Activated T-cell treated with anti-CD3 and anti-CD28 coated beads, Interleukin-2, amount 50 U/mL, for 4 hours (primary cell): Measurements from ENCODE around the gene TMEM143. TPM values are rescaled to one million over a fixed set of nuclear protein-coding genes. Genes with fewer than 3 reads are reported as not detected.

Experiments used
- ATAC-seq, 2 donors: fragments of 200-7000 bp; cut with Tn5 transposase; one replicate each; pipeline ENCODE4 v1.10.0; 2021
- DNase-seq: peaks from one replicate; pipeline ENCODE4 v3.0.0-alpha.2; 2020
- H3K27me3 Mint-ChIP-seq: one replicate; pipeline ENCODE4 v1.8.0; 2021; ENCODE audit warnings: low read depth, mixed read lengths
- H3K36me3 Mint-ChIP-seq: one replicate; pipeline ENCODE4 v1.8.0; 2022; ENCODE audit warnings: mixed read lengths; ENCODE audit not compliant: insufficient read depth
- H3K4me1 Mint-ChIP-seq: one replicate; pipeline ENCODE4 v1.8.0; 2021; ENCODE audit warnings: low read depth, mixed read lengths
- H3K4me3 Mint-ChIP-seq: one replicate; pipeline ENCODE4 v1.8.0; 2021; ENCODE audit warnings: mild to moderate bottlenecking, moderate library complexity, mixed read lengths
- H3K9me3 Mint-ChIP-seq: one replicate; pipeline ENCODE4 v1.8.0; 2021; ENCODE audit warnings: mixed read lengths
- total RNA-seq, 3 donors: library from RNA; stranded (reverse); gene quantifications; one replicate each; pipeline ENCODE4 v1.2.1, GENCODE V29; 2021

TMEM143 gene
- total RNA-seq, 3 donors from 2014 or later = 5.2 to 6.4 (median 5.6) TPM

- Mint-ChIP-seq H3K4me1 (peaks cover 7% of the 10 kb centered on the region), H3K27me3 (peaks cover 11% of the 10 kb centered on the region), H3K9me3 (peaks cover 13% of the 10 kb centered on the region), H3K36me3 (no peaks in the 10 kb centered on the region), H3K4me3 (no peak overlapping the region)
- DNase-seq (no peak), ATAC-seq (no peak)
Observed at GRCh38 chr19:48290401-48290770, 73.4 kb downstream of the TMEM143 start.

GRCh38 chr19:48287748-48288147, 76.0 kb downstream of the TMEM143 start:
- Mint-ChIP-seq H3K27me3 (peaks cover 8% of the 10 kb centered on the region), H3K4me1 (peaks cover 7% of the 10 kb centered on the region), H3K4me3 (no peak overlapping the region), H3K36me3 (no peaks in the 10 kb centered on the region), H3K9me3 (peaks cover 16% of the 10 kb centered on the region)
- no peak for ATAC-seq
- no peak for DNase-seq

- Mint-ChIP-seq H3K4me1 (no peaks in the 10 kb centered on the region), H3K27me3 (peaks cover 8% of the 10 kb centered on the region), H3K9me3 (peaks cover 16% of the 10 kb centered on the region), H3K36me3 (no peaks in the 10 kb centered on the region), H3K4me3 (no peak overlapping the region)
- DNase-seq = no peak
- ATAC-seq = no peak
Observed at GRCh38 chr19:48284896-48285295, 78.8 kb downstream of the TMEM143 start.

- ATAC-seq = no peak
- no peak overlapping the region for H3K4me3 Mint-ChIP-seq
- H3K27me3 Mint-ChIP-seq = peaks cover 8% of the 10 kb centered on the region
- H3K36me3 Mint-ChIP-seq = no peaks in the 10 kb centered on the region
- no peaks in the 10 kb centered on the region for H3K4me1 Mint-ChIP-seq
- H3K9me3 Mint-ChIP-seq = peaks cover 16% of the 10 kb centered on the region
- no peak for DNase-seq
Observed at GRCh38 chr19:48283908-48284307, 79.8 kb downstream of the TMEM143 start.

Other genes starting within 250 kb of the TMEM143 start
- gene LIG1, start 193.6 kb downstream of the TMEM143 start, total RNA-seq = 100 to 1,000 TPM in 2 of 3 donors, 10 to 100 TPM in 1; 77.5 to 103 (median 102) TPM
- gene ZSWIM9, start 193.3 kb downstream of the TMEM143 start, total RNA-seq = 1 to 10 TPM; 6.0 to 6.7 (median 6.5) TPM
- gene CARD8, start 108.0 kb downstream of the TMEM143 start, total RNA-seq = 10 to 100 TPM; 47.6 to 55.1 (median 51.3) TPM
- under 1 TPM in 2 of 3 donors, not detected in 1; 0.10 to 0.18 TPM for gene ZNF114, start 93.9 kb downstream of the TMEM143 start, total RNA-seq
- 100 to 1,000 TPM; 187 to 207 (median 196) TPM for gene EMP3, start 38.4 kb downstream of the TMEM143 start, total RNA-seq
- gene SYNGR4, start 427 bp upstream of the TMEM143 start, total RNA-seq = not detected
- gene KDELR1, start 27.6 kb upstream of the TMEM143 start, total RNA-seq = 10 to 100 TPM; 58.6 to 63.8 (median 61.3) TPM
- gene GRIN2D, start 29.7 kb upstream of the TMEM143 start, total RNA-seq = under 1 TPM; 0.11 to 0.14 (median 0.13) TPM
- 100 to 1,000 TPM; 175 to 192 (median 187) TPM for gene GRWD1, start 82.0 kb upstream of the TMEM143 start, total RNA-seq
- gene KCNJ14, start 91.6 kb upstream of the TMEM143 start, total RNA-seq = 1 to 10 TPM; 3.1 to 3.3 (median 3.3) TPM
- gene CYTH2, start 105.4 kb upstream of the TMEM143 start, total RNA-seq = 10 to 100 TPM; 30.7 to 36.2 (median 31.5) TPM
- gene LMTK3, start 147.9 kb upstream of the TMEM143 start, total RNA-seq = 1 to 10 TPM; 1.8 to 2.6 (median 2.0) TPM
- not detected for gene SULT2B1, start 188.2 kb upstream of the TMEM143 start, total RNA-seq
- gene SPACA4, start 242.8 kb upstream of the TMEM143 start, total RNA-seq = not detected